ENCODE measurements around the gene PRMT9.

DNA sequence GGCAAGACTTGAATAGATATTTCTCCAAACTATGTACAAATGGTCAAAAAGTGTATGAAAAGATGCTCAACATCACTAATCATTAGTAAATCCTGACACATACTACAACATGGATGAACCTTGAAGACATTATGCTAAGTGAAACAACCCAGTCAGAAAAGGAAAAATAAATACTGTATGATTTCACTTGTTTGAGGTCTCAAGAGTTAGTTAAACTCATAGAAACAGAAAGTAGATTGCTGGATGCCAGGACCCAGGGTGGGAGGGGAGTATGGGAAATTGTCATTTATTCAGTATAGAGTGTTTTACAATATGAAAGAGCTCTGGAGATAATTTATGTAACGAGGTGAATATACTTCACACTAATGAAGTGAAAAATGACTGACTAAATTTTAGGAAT lies 32.4 kb downstream of the PRMT9 start:
- no peak for TF ChIP-seq CTCF (IDR thresholded peaks at IDR 0.05; ENCODE audit: borderline replicate concordance, extremely low read depth, low read length, poor library complexity, severe bottlenecking)
- no peak for TF ChIP-seq EZH2 (IDR thresholded peaks at IDR 0.05; ENCODE audit: borderline replicate concordance, low read depth, low read length, severe bottlenecking)
